IPS-11a (cell line): ENCODE data around the gene CNOT4.

ENCODE experiments used
- H3K4me3 ChIP-seq: one replicate; pipeline ENCODE4 v1.5.1; 2013; ENCODE audit warnings: low read depth, low read length, control low read depth

CNOT4 gene

DNA sequence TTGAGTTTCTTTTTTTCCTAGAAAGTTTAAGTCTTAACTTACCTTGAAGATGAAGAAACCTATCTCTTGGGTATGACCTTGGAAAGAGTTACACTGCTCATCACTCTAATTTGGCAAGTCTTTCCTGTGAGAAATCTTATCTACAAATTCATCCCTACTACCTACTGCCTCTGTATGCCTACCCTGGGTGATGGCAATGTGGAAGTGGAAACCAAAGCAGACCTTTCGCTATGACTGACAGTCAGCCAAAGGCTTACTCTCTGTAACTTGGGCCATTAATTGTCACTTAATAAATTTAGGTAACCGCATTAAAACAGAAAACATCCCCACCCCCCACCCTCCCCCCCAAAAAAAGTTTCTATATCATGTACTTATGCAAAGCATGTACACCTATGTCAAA lies 103.9 kb downstream of the CNOT4 start:
- H3K4me3 ChIP-seq = no peak overlapping the region

- no peak overlapping the region for H3K4me3 ChIP-seq
Measured at GRCh38 chr7:135403302-135403701, 106.6 kb downstream of the CNOT4 start.

DNA sequence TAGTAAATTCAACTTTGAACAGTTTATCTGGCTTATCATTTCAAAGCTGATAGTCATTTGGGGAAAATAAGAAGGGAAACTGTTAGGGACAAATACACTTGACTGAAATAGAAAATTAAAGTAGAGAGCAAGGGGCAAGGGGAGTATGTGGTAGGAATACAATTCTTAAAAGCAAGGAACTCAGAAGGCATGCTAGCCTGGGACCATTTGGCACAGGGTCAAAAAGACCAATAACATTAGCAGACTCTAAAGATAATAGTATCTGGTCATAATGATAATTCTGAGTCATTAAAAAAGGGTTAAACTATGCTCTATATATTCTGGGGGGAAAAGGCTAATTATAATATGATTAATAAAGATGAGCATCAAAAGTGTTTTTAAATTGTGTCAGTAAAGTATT lies 112.2 kb downstream of the CNOT4 start:
- H3K4me3 ChIP-seq = no peak overlapping the region

GRCh38 chr7:135392701-135393100 lies 117.2 kb downstream of the CNOT4 start:
- no peak overlapping the region for H3K4me3 ChIP-seq

GRCh38 chr7:135391514-135391913 lies 118.4 kb downstream of the CNOT4 start:
- H3K4me3 ChIP-seq = no peak overlapping the region

DNA sequence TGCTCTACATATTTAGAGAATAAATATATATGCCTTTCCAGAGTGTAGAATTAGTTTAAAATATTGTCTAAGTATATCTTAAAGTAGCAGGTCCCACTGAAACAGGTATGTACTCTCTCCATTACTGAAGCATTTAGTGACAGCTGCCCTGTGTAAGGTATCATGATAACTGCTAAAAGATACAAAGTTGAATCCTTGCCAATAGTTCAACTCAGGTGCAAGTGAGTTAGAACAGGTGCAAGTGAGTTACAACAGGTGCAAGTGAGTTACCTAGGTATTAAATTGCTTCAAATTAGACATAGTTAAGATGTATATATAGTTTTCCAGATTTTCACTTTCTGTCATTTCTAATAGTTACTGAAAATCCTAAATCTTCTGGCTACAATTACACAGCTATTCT lies 119.1 kb downstream of the CNOT4 start:
- H3K4me3 ChIP-seq = no peak overlapping the region

GRCh38 chr7:135389971-135390370 lies 119.9 kb downstream of the CNOT4 start:
- no peak overlapping the region for H3K4me3 ChIP-seq

- no peak overlapping the region for H3K4me3 ChIP-seq
Measured at GRCh38 chr7:135388616-135389015, 121.3 kb downstream of the CNOT4 start.

DNA sequence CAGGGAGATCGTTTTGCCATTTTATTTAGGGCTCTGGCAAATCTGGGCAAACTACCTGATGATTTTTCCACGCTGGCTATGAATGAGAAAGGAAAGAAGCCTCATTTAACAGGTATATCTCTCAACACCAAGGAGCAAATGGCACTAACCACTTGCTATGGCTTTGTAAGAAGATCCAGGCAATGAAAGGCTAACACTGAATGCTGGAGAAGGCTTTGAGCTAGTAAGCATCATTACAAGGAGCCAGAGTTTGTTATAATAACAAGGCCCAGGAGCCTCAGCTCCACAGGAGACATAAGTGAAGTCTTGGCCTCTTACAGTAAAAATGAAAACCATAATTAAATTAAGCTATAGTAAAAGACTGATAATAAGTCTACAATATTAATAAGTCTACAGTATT lies 123.1 kb downstream of the CNOT4 start:
- no peak overlapping the region for H3K4me3 ChIP-seq

DNA sequence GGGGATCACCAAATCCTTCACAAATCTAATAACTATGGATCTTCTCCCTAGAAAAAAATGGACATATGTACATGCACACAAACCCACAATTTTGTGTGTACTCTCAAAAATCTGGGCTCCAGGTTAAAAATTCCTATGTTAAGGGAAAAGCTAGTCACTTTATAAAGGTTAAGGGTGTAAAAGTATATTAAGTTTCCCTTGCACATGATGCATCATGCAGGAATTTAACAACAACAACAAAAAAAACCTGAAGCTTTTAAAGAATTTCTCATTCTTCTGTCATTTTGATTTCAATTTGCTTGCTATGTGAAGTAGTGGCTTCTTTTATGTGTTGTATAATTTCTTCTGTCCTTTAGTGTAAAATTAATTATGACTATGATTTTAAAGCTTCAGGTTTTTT lies 123.7 kb downstream of the CNOT4 start:
- no peak overlapping the region for H3K4me3 ChIP-seq

- H3K4me3 ChIP-seq = no peak overlapping the region
Measured at GRCh38 chr7:135385209-135385608, 124.7 kb downstream of the CNOT4 start.

DNA sequence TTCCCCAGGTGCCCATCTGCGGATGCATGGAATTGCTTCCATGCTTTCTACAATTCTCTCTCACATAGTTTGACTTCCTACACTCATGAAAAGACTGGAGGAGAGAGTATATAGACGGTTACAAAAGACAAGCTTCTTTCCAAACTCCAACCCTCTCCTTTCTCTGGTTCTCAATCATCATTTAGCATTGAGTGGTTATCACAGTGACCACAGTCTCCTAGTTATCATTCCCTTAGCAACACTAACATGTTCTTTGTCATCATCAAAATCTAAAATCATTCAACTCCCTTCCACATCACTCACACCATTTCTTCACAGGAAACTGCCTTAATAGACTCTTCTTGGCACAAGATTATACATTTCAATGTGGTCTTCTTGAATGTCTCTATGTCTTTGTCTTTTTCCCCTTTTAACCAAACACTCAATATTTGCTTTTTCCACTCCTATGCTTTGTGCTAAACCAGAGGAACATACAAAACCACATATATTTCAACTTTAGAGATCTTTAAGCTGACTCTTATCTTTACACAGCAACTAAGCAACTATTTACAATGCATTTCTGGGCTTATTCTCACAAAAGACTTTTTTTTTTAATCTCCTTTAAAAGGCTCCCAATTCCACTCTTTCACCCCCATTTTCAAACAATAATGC lies 126.3 kb downstream of the CNOT4 start:
- no peak overlapping the region for H3K4me3 ChIP-seq

- H3K4me3 ChIP-seq = no peak overlapping the region
Measured at GRCh38 chr7:135382173-135382572, 127.7 kb downstream of the CNOT4 start.

GRCh38 chr7:135381369-135381768 lies 128.5 kb downstream of the CNOT4 start:
- H3K4me3 ChIP-seq = no peak overlapping the region

DNA sequence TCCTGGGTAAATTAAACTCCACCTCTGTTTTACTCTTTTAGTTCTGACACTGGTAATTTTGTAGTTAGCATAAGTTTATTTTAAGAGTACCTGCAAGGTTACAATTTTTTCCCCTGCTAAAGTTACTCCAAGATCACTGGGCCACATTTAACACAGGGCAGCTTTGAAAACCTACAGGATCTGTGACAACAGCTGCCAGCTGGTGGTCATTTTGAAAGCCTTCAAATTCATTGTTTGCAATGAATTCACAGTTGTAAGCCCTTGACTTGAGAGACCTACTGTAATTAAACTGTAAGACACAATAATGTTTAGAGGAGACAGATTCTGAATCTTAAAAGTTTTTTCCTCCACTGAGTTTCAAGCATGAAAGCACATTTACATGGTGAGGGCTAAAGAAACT lies 129.6 kb downstream of the CNOT4 start:
- H3K4me3 ChIP-seq = no peak overlapping the region

- H3K4me3 ChIP-seq = no peak overlapping the region
Measured at GRCh38 chr7:135377171-135377570, 132.7 kb downstream of the CNOT4 start.

DNA sequence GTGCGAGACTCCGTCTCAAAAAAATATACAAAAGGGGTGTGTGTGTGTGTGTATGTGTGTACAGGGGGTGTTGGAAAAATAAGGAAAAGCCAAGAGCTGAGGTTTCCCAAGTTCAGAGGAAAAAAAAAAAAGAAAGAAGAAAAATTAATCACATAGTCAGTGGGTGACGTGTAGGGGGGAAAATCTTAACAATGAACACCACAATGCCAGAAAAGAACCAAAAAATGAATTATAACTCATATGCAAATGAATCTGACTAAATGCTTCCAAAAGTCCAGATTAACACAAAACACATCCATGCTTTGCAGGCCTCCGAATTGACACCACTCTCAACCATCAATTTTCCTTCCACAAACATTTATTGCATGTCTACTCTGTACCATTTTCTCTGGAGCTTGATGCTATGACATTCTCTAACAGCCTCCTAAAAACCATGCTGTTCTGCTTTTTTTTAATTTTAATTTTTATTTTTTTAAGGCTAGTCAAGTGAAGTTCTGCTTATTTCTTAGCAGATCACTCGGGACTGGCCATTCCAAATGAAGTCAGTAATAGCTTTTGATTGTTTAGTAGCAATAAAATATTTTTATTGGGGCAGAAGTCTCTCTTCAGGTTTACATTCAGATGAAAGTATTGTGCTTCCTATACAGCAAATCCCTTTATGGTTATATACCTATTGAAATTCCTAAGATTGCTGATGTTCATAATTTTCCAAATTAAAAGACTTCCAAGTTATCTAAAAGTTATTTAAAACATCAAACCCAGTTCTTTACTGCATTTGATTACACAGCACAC lies 133.8 kb downstream of the CNOT4 start:
- H3K4me3 ChIP-seq = no peak overlapping the region

- no peak overlapping the region for H3K4me3 ChIP-seq
Measured at GRCh38 chr7:135374736-135375135, 135.2 kb downstream of the CNOT4 start.

DNA sequence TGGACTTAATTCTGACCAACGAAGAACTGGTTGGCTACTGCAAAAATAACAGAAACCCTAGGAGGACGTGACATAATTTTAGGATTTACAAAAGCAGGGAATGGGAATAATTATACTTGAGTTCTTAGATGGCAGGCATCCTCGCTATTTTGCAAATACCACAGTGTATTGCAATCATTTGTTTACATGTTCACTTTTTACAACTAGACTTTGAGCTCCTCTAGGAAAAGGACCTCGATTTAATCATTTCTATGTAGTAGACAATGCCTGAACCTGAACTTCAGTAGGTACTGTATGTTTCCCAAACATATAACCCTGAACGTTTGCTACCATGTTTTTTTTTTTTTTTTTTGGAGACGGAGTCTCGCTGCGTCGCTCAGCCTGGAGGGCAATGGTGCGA lies 137.7 kb downstream of the CNOT4 start:
- H3K4me3 ChIP-seq = no peak overlapping the region

DNA sequence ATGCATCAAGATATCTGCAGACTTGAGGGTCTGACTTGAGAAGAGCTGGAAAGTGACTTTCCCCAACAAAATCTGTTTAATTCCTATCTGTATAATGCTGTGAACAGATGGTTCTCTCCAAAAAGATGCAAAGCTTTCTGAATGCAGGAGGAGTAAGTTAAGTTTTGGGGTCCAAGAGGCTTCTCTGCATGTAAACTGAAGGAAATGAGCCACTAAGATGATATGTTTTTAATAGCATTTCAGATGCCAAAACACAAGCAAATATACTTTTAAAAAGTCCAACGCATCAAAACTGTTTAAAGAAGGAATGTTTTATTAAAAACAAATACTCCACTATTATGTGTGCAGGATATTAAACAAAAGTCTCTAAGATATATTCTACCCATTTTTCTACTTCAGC lies 139.2 kb downstream of the CNOT4 start:
- no peak overlapping the region for H3K4me3 ChIP-seq

DNA sequence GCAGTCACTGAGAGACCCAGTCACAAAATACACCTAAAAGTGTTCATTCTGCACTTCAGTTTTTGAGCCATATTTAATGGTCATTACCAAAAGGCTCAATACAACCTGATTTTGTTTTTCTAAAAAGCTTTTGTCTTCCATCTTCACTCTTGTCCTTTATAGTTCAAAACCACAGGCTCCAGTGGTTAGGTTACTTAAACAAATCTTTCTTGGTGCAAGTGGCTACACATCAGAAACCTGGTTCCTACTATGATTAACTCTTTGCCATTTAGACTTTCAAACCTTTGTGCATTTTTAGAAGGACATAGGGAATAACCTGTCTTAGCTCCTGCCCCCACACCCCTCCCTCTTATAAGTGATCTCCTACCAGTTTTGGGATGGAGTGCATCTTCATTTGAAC lies 140.5 kb downstream of the CNOT4 start:
- no peak overlapping the region for H3K4me3 ChIP-seq

DNA sequence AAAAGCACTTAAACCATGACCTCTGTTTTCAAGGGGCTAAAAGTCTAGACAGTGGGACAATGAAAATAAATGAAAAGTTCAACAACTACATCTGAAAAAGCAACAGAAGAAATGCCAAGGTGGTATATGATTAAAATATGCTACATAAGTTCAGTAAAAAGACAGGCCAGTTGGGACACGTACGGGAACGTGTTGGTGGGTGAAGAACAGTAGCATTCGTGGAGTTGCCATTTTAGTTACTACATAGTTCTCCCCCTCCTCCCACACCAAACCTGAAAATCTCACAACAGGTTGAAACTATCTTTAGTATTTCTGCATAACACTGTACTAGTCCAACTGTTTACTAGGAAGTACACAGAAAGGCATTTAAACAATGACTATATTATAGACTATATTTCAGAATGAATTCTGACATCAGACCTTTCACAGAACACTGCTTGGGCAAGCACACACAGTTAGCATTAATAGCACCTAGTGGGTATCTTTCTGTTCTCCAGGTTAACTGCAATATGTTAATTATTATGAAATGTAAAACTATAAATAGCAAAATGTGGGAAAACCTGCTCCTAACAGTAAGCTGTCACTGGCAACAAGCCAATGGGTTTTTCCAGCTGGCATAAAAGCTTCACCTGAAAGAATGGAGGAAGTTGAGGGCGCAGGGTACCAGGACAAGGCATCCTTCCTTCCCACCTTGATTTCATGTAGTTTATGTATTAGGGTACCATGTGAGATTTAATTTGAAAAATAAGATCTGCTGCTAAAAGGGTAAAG lies 141.3 kb downstream of the CNOT4 start:
- H3K4me3 ChIP-seq = no peak overlapping the region
